NCI-H128 (cell line): ENCODE measurements around the gene ESYT1.

Experiments
- DNase-seq: peaks from one replicate; lab custom pipeline; 2025; ENCODE audit not compliant: unreplicated experiment; lab: John Stamatoyannopoulos, UW

ESYT1 gene

GRCh38 chr12:56186957-56187356, 58.9 kb downstream of the ESYT1 start:
- DNase-seq = no peak

- no peak for DNase-seq
Observed at GRCh38 chr12:56188131-56188777, 60.2 kb downstream of the ESYT1 start.

- no peak for DNase-seq
Observed at GRCh38 chr12:56188778-56189098, 60.7 kb downstream of the ESYT1 start.

GRCh38 chr12:56189099-56189917, 61.2 kb downstream of the ESYT1 start, which contains the start of gene SMARCC2:
SMARCC2 (minus strand) TSS chr12:56189483; CDS start chr12:56189461, 22 bp downstream.
- peak; percentile 67 for DNase-seq

- peak; percentile 76 for DNase-seq
Observed at GRCh38 chr12:56189918-56190694, 62.0 kb downstream of the ESYT1 start.

- no peak for DNase-seq
Observed at GRCh38 chr12:56190695-56191155, 62.7 kb downstream of the ESYT1 start.

- no peak for DNase-seq
Observed at GRCh38 chr12:56192582-56192981, 64.5 kb downstream of the ESYT1 start.

GRCh38 chr12:56193025-56193578, 65.0 kb downstream of the ESYT1 start:
- peak; percentile 75 for DNase-seq
